ENCODE data around the gene COQ2. TPM values are rescaled to one million over a fixed set of nuclear protein-coding genes. Genes with fewer than 3 reads are reported as not detected.
"Not testable (repeated sequence)": the region's sequence is repeated elsewhere in the genome, so short reads cannot be mapped to it uniquely, and the experiment has no call there.

COQ2 gene
- total RNA-seq (1 to 10 TPM; 5.3 to 5.9 TPM), polyA plus RNA-seq (1 to 10 TPM; 5.0 to 8.1 (median 5.2) TPM), total RNA-seq (6.8 to 14.8 (median 11.2) reads per million in 6 experiments)

DNA sequence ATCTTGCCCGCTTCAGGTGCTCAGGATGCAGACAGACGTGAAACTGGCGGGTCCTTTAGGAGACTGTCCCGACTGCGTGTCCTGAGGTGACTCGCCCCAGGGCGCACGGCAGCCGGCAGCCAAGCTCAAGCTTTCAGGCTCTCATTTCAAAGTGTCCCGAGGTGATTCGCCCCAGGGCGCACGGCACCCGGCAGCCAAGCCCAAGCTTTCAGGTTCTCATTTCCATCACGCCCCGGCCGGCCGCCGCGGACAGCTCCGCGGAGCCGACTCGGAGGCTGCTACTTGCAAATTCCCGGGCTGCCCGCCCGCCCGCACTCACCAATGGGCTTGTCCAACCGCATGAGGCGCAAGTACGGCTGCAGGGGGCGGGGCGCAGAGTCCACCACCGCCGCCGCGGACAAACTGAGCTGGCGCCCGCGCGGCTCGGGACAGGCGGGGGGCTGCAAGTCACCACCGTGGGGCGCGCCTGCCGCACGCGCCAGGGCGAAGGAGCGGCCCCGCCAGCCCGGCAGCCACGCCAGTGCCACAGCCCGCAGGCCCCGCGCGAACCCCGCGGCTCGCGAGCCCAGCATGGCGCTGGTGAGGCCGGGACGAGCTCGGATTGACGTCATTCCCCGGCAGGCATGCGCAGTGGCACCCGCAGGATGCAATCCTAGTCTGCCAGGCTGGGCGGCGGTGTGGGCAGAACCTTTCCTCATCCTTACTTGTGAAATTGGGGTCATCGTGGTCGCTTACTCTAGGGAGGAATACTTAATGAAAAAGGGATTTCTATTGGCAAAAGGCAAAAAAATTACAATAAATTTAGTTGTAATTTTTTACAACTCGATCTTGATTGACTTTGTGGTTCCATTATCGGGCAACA is at the start of gene COQ2:
COQ2 (minus strand) TSS at position 606 of the 862 bp plus-strand sequence; CDS start at position 572, 34 bp downstream.
- Mint-ChIP-seq H3K9me3 (peaks cover 0 to 2% (median 0%) of the 10 kb centered on the region in 9 donors), H3K27ac (peak within 1 kb of the TSS; percentile 96 to 99 (median 98)), H3K4me1 (peaks cover 18 to 54% (median 33%) of the 10 kb centered on the region in 4 donors), H3K27me3 (no peaks in the 10 kb centered on the region), H3K4me3 (peak within 1 kb of the TSS; percentile 87 to 99 (median 98)), H3K36me3 (no peaks in the 10 kb centered on the region)
- ATAC-seq, result peak; percentile 90
- POLR2A ChIA-PET, result interaction anchor here (0.8 to 2.0 kb wide), 18 partner anchors 9 to 857 kb away, joined by 3 to 12 read pairs (median 4); partner anchors contain the start of genes COPS4, HELQ, HNRNPDL and MRPS18C
- DNase-seq, result peak; percentile 87 to 96 (median 93)

GRCh38 chr4:83331956-83332355 is 47.4 kb upstream of the COQ2 start:
- Mint-ChIP-seq H3K27ac (peak overlapping the region in 3 of 10 donors; percentile 12 to 38 (median 14)), H3K9me3 (no peaks in the 10 kb centered on the region), H3K4me1 (peaks cover 15 to 41% (median 27%) of the 10 kb centered on the region in 4 donors)

GRCh38 chr4:83329521-83330110 is 45.0 kb upstream of the COQ2 start:
- Mint-ChIP-seq H3K27me3 (no peaks in the 10 kb centered on the region), H3K9me3 (no peaks in the 10 kb centered on the region), H3K27ac (no peak overlapping the region), H3K36me3 (peaks cover 0 to 10% (median 5%) of the 10 kb centered on the region in 3 donors), H3K4me3 (no peak overlapping the region), H3K4me1 (peaks cover 6 to 30% (median 16%) of the 10 kb centered on the region in 4 donors)
- no peak for DNase-seq
- ATAC-seq, result no peak
- POLR2A ChIA-PET, result no interaction called here

More at GRCh38 chr4:83331956-83332355, 47.4 kb upstream of the COQ2 start:
- POLR2A ChIA-PET, result no interaction called here
- Mint-ChIP-seq H3K36me3 (peaks cover 0 to 4% (median 2%) of the 10 kb centered on the region in 3 donors), H3K4me3 (no peak overlapping the region), H3K27me3 (peaks cover 0 to 2% (median 0%) of the 10 kb centered on the region in 5 donors)
- ATAC-seq (no peak), DNase-seq (no peak)

GRCh38 chr4:83328521-83329187 is 44.1 kb upstream of the COQ2 start:
- Mint-ChIP-seq H3K9me3 (no peaks in the 10 kb centered on the region), H3K4me1 (peaks cover 2 to 22% (median 8%) of the 10 kb centered on the region in 4 donors), H3K36me3 (peaks cover 0 to 10% (median 5%) of the 10 kb centered on the region in 3 donors), H3K27me3 (no peaks in the 10 kb centered on the region), H3K4me3 (no peak overlapping the region), H3K27ac (no peak overlapping the region)
- POLR2A ChIA-PET, result no interaction called here
- DNase-seq (no peak), ATAC-seq (no peak)

DNA sequence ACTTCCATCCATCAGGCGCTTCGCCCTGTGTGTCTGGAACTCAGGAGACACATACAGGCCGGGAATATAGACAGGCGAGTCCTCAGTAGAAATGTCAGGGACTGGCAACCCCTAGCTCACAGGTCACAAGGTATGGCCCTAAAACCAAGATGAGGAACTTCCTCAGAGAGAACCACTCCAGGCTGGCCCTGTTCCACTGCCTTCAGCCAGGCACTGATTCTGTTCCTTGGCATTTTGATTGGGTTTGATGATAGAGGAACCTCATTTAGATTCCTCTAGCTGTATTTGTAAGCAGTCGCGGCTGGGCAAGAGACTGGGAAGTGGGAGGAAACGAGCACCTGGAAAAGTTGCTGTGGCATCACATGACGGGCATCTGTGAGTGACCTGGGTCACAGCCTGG is 41.9 kb upstream of the COQ2 start:
- Mint-ChIP-seq H3K27me3 (no peaks in the 10 kb centered on the region), H3K9me3 (no peaks in the 10 kb centered on the region), H3K4me3 (no peak overlapping the region), H3K4me1 (peaks cover 0 to 7% (median 3%) of the 10 kb centered on the region in 4 donors), H3K36me3 (peaks cover 0 to 18% (median 9%) of the 10 kb centered on the region in 3 donors), H3K27ac (no peak overlapping the region)
- DNase-seq (no peak), ATAC-seq (no peak)
- POLR2A ChIA-PET, result no interaction called here

DNA sequence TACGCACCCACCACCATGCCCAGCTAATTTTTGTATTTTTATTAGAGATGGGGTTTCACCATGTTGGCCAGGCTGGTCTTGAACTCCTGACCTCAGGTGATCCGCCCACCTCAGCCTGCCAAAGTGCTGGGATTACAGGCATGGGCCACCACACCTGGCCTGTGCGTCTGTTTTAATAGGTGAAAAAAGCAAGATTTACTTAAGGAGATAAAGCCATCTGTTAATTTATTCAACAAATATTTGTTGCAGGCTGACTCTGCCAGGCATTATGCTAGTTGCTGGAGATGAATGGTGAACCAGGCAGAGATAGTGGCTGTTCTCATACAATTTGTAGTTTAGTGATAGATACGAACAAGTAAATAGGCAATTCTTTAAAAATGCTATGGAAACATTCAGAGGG is 40.7 kb upstream of the COQ2 start:
- POLR2A ChIA-PET, DNase-seq, H3K27me3 Mint-ChIP-seq, H3K9me3 Mint-ChIP-seq, ATAC-seq, H3K4me3 Mint-ChIP-seq: not testable (repeated sequence)
- Mint-ChIP-seq H3K27ac (peak overlapping the region in 1 of 10 donors; percentile 24), H3K36me3 (peaks cover 0 to 17% (median 9%) of the 10 kb centered on the region in 3 donors), H3K4me1 (peaks cover 6 to 11% (median 8%) of the 10 kb centered on the region in 4 donors)

DNA sequence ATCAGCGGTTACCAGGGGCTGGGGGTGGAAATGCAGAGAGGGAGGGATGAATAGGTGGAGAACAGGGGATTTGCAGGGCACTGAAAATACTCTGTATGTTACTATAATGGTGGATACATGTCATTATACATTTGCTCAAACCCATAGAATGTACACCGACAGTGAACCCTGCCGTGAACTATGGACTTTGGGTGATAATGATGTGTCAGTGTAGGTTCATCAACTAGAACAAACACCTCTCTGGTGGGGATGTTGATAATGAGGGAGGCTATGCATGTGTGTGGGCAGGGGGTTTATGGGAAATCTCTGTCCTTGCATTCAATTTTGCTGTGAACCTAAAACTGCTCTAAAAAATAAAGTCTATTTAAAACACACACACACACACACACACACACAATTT is 38.5 kb upstream of the COQ2 start:
- POLR2A ChIA-PET, result no interaction called here
- Mint-ChIP-seq H3K27me3 (no peaks in the 10 kb centered on the region), H3K9me3 (no peaks in the 10 kb centered on the region), H3K4me1 (peaks cover 4 to 8% (median 6%) of the 10 kb centered on the region in 4 donors), H3K36me3 (peaks cover 8 to 20% (median 18%) of the 10 kb centered on the region in 3 donors), H3K4me3 (no peak overlapping the region), H3K27ac (no peak overlapping the region)
- DNase-seq, result no peak
- no peak for ATAC-seq

DNA sequence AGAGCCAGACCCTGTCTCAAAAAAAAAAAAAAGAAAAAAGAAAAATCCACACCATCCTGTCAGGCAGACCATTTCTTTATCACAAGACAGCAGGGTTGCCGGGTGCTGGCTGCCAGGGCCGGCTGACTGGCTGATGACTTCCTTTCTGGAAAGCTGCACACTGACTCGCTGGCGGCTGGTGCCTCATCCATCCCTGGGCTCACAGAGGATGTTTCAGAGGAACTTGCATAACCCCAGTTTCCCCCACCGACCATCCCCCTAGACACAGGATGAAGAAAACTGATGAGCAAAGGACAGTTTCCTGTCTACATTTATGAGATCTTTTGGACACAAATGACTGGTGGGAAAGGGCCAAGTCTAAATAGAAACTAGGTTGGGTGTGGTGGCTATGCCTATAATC is 36.0 kb upstream of the COQ2 start:
- Mint-ChIP-seq H3K27me3 (no peaks in the 10 kb centered on the region), H3K27ac (peak overlapping the region in 6 of 10 donors; percentile 18 to 63 (median 47)), H3K4me3 (no peak overlapping the region), H3K4me1 (peaks cover 4 to 11% (median 6%) of the 10 kb centered on the region in 4 donors), H3K36me3 (peaks cover 12 to 29% (median 28%) of the 10 kb centered on the region in 3 donors), H3K9me3 (no peaks in the 10 kb centered on the region)
- POLR2A ChIA-PET, result interaction anchor here (0.6 to 0.7 kb wide), 2 partner anchors 13 to 103 kb away, joined by 3 read pairs; no protein-coding TSS in a partner anchor
- peak in 1 of 2 donors; percentile 46 for ATAC-seq
- no peak for DNase-seq

DNA sequence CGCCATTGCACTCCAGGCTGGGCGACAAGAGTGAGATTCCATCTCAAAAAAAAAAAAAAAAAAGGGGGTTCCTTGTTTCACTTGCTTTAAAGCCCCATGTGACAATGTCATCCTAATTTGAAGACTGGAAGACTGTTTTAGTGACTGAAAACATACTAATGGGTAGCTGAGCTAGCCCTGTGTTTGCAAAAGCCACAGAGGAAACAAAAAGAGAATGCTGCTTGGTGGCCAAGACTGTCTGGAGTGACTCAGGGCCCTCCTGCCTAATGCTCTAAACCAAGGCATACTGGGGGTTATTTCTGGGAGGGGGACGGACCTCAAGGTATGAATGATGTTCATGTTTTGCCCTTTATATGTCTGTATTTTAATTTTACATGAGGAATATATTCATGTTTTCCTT is 34.1 kb upstream of the COQ2 start:
- H3K4me1 Mint-ChIP-seq, result peaks cover 4 to 11% (median 6%) of the 10 kb centered on the region in 4 donors
- ATAC-seq (no peak), DNase-seq (no peak)
- no peaks in the 10 kb centered on the region for H3K9me3 Mint-ChIP-seq
- H3K36me3 Mint-ChIP-seq, result peaks cover 12 to 29% (median 28%) of the 10 kb centered on the region in 3 donors
- POLR2A ChIA-PET, result no interaction called here
- no peak overlapping the region for H3K4me3 Mint-ChIP-seq
- H3K27ac Mint-ChIP-seq, result peak overlapping the region in 1 of 10 donors; percentile 65
- no peaks in the 10 kb centered on the region for H3K27me3 Mint-ChIP-seq

DNA sequence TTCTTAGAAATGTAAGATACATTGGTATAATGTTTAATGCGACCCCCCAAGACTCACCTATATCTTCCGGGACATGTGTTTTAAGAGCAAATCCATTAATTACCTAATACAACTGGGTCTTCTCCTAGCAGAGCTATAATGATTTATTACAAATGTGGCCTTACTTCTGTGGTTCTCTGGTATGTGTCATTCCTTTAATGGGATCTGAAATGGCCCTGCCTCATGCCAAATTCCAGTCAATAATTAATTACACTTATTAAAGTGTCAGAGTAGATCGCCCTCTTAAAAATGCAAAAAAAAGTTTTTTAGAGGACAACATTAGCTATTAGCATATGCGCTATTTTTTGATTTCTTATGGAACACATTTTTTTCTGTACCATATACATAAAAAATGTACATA is 33.1 kb upstream of the COQ2 start:
- Mint-ChIP-seq H3K27ac (no peak overlapping the region), H3K9me3 (no peaks in the 10 kb centered on the region), H3K4me3 (no peak overlapping the region), H3K27me3 (no peaks in the 10 kb centered on the region), H3K4me1 (peaks cover 4 to 11% (median 6%) of the 10 kb centered on the region in 4 donors), H3K36me3 (peaks cover 12 to 32% (median 30%) of the 10 kb centered on the region in 3 donors)
- DNase-seq (no peak), ATAC-seq (no peak)
- POLR2A ChIA-PET, result no interaction called here

GRCh38 chr4:83316459-83317165 is 32.0 kb upstream of the COQ2 start:
- Mint-ChIP-seq H3K27me3 (no peaks in the 10 kb centered on the region), H3K36me3 (peaks cover 16 to 35% (median 32%) of the 10 kb centered on the region in 3 donors), H3K4me1 (peaks cover 4 to 11% (median 6%) of the 10 kb centered on the region in 4 donors), H3K9me3 (no peaks in the 10 kb centered on the region), H3K27ac (no peak overlapping the region), H3K4me3 (no peak overlapping the region)
- ATAC-seq, result no peak
- no peak for DNase-seq
- POLR2A ChIA-PET, result no interaction called here

- DNase-seq (no peak), ATAC-seq (no peak)
- POLR2A ChIA-PET, result no interaction called here
- peaks cover 0 to 3% (median 0%) of the 10 kb centered on the region in 4 donors for H3K4me1 Mint-ChIP-seq
- no peaks in the 10 kb centered on the region for H3K9me3 Mint-ChIP-seq
- H3K4me3 Mint-ChIP-seq, result no peak overlapping the region
- H3K27me3 Mint-ChIP-seq, result no peaks in the 10 kb centered on the region
- H3K27ac Mint-ChIP-seq, result no peak overlapping the region
- peaks cover 17 to 38% (median 35%) of the 10 kb centered on the region in 3 donors for H3K36me3 Mint-ChIP-seq
Measured at GRCh38 chr4:83315341-83315870, 30.8 kb upstream of the COQ2 start.

Data from naive thymus-derived CD8-positive, alpha-beta T cell (primary cell).